Liver (tissue), 9 donors: ENCODE results near the gene MYOCOS. TPM values are rescaled to one million over a fixed set of nuclear protein-coding genes. Genes with fewer than 3 reads are reported as not detected.

ENCODE experiments used
- DNase-seq: peaks from one replicate; pipeline ENCODE4 v3.0.0-alpha.2; 2017; ENCODE audit warnings: low spot score
- H3K27ac ChIP-seq, 2 donors: one replicate each; pipeline ENCODE4 v1.7.0; 2013; ENCODE audit warnings: inconsistent platforms in 2 of 2, low read length in 2 of 2, control low read depth in 1 of 2, low read depth in 1 of 2, mild to moderate bottlenecking in 1 of 2
- H3K27me3 ChIP-seq, 4 donors: one replicate each; pipeline versions ENCODE4 v1.6.1 to v1.7.0; 2013; ENCODE audit warnings: low read length in 3 of 4, inconsistent platforms in 1 of 4, mild to moderate bottlenecking in 1 of 4, moderate library complexity in 1 of 4; ENCODE audit not compliant: control insufficient read depth in 4 of 4, insufficient read depth in 4 of 4
- H3K36me3 ChIP-seq, 4 donors: one replicate each; pipeline versions ENCODE4 v1.6.1 to v1.7.0; 2013; ENCODE audit warnings: low read length in 3 of 4, mild to moderate bottlenecking in 3 of 4, low read depth in 1 of 4, moderate library complexity in 1 of 4; ENCODE audit not compliant: control insufficient read depth in 4 of 4, insufficient read depth in 3 of 4
- H3K4me1 ChIP-seq, 4 donors: one replicate each; pipeline versions ENCODE4 v1.6.1 to v1.7.0; 2013; ENCODE audit warnings: low read length in 3 of 4, mild to moderate bottlenecking in 3 of 4, moderate library complexity in 1 of 4; ENCODE audit not compliant: control insufficient read depth in 4 of 4, insufficient read depth in 4 of 4
- H3K4me3 ChIP-seq, 3 donors: one replicate each; pipeline versions ENCODE4 v1.6.1 to v1.7.0; 2013; ENCODE audit warnings: low read length in 3 of 3, control low read depth in 1 of 3, low read depth in 1 of 3, mild to moderate bottlenecking in 1 of 3
- H3K9ac ChIP-seq, 2 donors: one replicate each; pipeline ENCODE4 v1.7.0; 2013; ENCODE audit warnings: low read length in 2 of 2, mild to moderate bottlenecking in 2 of 2, moderate library complexity in 2 of 2, control low read depth in 1 of 2, low read depth in 1 of 2
- H3K9me3 ChIP-seq, 4 donors: one replicate each; pipeline versions ENCODE4 v1.6.1 to v1.7.0; 2013; ENCODE audit warnings: low read length in 3 of 4; ENCODE audit not compliant: control insufficient read depth in 4 of 4
- EGR1 ChIP-seq, 2 donors: IDR thresholded peaks; 2 replicates each; pipeline ENCODE4 v1.6.1; 2016 to 2018; ENCODE audit warnings: antibody characterized with exemption in 2 of 2, low read depth in 2 of 2
- FOXA1 ChIP-seq: IDR thresholded peaks from 2 replicates; pipeline ENCODE4 v1.6.1; 2016; ENCODE audit warnings: antibody characterized with exemption
- FOXA2 ChIP-seq: IDR thresholded peaks from 2 replicates; pipeline ENCODE4 v1.6.1; 2016; ENCODE audit warnings: antibody characterized with exemption
- HNF4G ChIP-seq: IDR thresholded peaks from 2 replicates; pipeline ENCODE4 v1.6.1; 2016; ENCODE audit warnings: antibody characterized with exemption
- JUND ChIP-seq, 2 donors: IDR thresholded peaks; 2 replicates each; pipeline ENCODE4 v1.6.1; 2016; ENCODE audit warnings: antibody characterized with exemption in 2 of 2
- TAF1 ChIP-seq: conservative IDR thresholded peaks from 2 replicates; pipeline ENCODE4 v1.6.1; 2016; ENCODE audit warnings: antibody characterized with exemption, mild to moderate bottlenecking
- WGBS: extraction: QIAGEN DNeasy Blood & Tissue Kit; methylation state at CpG from one replicate; pipeline ENCODE4 v1.1.7; 2013; 5-methylcytosine and 5-hydroxymethylcytosine counted together
- polyA plus RNA-seq, 2 donors: library from polyadenylated mRNA; stranded (reverse) in 1 of 2; unstranded in 1 of 2; fragments of 200-250 nt in 1 of 2; fragments of >200 nt in 1 of 2; fragmentation: Nextera tagmentation in 1 of 2; extraction: Ambion mirVana in 1 of 2; gene quantifications; one replicate each; pipeline versions ENCODE4 v1.2.1 to v1.2.3, GENCODE V29; 2013 to 2015
- total RNA-seq, 2 donors: library from RNA; depleted of rRNA; stranded (reverse); fragments of >200 nt; gene quantifications; one replicate each; pipeline ENCODE4 v1.2.3, GENCODE V29; 2014
- TF ChIP-seq, protein P1 (sequence below): fragments of 150-350 bp; IDR thresholded peaks from 2 replicates; pipeline ENCODE4 v1.5.1; 2017; ENCODE audit warnings: improper control_type of control experiment, low read depth, low read length; ENCODE audit not compliant: missing input control
- TF ChIP-seq, protein P2 (sequence below): IDR thresholded peaks from 2 replicates; pipeline ENCODE4 v1.6.1; 2016; ENCODE audit warnings: antibody characterized with exemption, mild to moderate bottlenecking
- TF ChIP-seq, protein P3 (sequence below): IDR thresholded peaks from 2 replicates; pipeline ENCODE4 v1.6.1; 2016; ENCODE audit warnings: antibody characterized with exemption
- TF ChIP-seq, protein P4 (sequence below): IDR thresholded peaks from 2 replicates; pipeline ENCODE4 v1.6.1; 2016; ENCODE audit warnings: antibody characterized with exemption
- donor health status: healthy.
- donor health status: healthy.
- donor health status: healthy.
- donor health status: healthy.
- donor health status: healthy.

The MYOCOS gene
- total and polyA plus RNA-seq, 4 donors, result 0.08 TPM; not detected in 3

DNA sequence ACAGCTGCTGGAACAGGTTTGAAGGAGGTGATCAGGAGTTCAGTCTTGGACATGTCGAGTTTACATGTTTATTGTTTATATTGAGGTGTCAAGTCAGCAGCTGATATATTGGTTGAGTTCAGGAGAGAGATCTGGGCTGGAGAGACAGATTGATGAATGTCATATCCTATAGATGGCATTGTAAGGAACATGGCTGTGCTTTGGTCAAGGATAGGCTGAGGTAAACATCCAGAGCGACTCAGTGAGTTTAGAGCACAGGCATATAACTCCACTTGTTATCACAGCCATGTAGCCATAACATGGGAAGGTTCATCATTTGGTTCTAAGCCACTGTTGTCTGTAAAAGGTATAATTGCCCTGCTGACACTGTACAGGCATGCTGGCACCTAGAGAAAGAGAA lies 5.5 kb upstream of the MYOCOS start:
- H3K4me1 ChIP-seq, result no peaks in the 10 kb centered on the region
- no peaks in the 10 kb centered on the region for H3K9me3 ChIP-seq
- H3K27ac ChIP-seq, result no peak overlapping the region
- no peaks in the 10 kb centered on the region for H3K36me3 ChIP-seq
- WGBS, result 85% methylated on average over 2 of the region's 2 CpGs
- no peak overlapping the region for H3K4me3 ChIP-seq
- H3K27me3 ChIP-seq, result no peaks in the 10 kb centered on the region
- no peak overlapping the region for H3K9ac ChIP-seq
- no peak for TF ChIP-seq HNF4G
- TF ChIP-seq, protein P1, sequence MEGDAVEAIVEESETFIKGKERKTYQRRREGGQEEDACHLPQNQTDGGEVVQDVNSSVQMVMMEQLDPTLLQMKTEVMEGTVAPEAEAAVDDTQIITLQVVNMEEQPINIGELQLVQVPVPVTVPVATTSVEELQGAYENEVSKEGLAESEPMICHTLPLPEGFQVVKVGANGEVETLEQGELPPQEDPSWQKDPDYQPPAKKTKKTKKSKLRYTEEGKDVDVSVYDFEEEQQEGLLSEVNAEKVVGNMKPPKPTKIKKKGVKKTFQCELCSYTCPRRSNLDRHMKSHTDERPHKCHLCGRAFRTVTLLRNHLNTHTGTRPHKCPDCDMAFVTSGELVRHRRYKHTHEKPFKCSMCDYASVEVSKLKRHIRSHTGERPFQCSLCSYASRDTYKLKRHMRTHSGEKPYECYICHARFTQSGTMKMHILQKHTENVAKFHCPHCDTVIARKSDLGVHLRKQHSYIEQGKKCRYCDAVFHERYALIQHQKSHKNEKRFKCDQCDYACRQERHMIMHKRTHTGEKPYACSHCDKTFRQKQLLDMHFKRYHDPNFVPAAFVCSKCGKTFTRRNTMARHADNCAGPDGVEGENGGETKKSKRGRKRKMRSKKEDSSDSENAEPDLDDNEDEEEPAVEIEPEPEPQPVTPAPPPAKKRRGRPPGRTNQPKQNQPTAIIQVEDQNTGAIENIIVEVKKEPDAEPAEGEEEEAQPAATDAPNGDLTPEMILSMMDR, result no peak
- no peak for TF ChIP-seq EGR1 (IDR thresholded peaks at IDR 0.05; ENCODE audit: low read depth in 2 of 2)
- TF ChIP-seq, protein P2, sequence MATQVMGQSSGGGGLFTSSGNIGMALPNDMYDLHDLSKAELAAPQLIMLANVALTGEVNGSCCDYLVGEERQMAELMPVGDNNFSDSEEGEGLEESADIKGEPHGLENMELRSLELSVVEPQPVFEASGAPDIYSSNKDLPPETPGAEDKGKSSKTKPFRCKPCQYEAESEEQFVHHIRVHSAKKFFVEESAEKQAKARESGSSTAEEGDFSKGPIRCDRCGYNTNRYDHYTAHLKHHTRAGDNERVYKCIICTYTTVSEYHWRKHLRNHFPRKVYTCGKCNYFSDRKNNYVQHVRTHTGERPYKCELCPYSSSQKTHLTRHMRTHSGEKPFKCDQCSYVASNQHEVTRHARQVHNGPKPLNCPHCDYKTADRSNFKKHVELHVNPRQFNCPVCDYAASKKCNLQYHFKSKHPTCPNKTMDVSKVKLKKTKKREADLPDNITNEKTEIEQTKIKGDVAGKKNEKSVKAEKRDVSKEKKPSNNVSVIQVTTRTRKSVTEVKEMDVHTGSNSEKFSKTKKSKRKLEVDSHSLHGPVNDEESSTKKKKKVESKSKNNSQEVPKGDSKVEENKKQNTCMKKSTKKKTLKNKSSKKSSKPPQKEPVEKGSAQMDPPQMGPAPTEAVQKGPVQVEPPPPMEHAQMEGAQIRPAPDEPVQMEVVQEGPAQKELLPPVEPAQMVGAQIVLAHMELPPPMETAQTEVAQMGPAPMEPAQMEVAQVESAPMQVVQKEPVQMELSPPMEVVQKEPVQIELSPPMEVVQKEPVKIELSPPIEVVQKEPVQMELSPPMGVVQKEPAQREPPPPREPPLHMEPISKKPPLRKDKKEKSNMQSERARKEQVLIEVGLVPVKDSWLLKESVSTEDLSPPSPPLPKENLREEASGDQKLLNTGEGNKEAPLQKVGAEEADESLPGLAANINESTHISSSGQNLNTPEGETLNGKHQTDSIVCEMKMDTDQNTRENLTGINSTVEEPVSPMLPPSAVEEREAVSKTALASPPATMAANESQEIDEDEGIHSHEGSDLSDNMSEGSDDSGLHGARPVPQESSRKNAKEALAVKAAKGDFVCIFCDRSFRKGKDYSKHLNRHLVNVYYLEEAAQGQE, result no peak
- TF ChIP-seq FOXA2, result no peak
- TF ChIP-seq FOXA1, result no peak
- DNase-seq, result no peak

DNA sequence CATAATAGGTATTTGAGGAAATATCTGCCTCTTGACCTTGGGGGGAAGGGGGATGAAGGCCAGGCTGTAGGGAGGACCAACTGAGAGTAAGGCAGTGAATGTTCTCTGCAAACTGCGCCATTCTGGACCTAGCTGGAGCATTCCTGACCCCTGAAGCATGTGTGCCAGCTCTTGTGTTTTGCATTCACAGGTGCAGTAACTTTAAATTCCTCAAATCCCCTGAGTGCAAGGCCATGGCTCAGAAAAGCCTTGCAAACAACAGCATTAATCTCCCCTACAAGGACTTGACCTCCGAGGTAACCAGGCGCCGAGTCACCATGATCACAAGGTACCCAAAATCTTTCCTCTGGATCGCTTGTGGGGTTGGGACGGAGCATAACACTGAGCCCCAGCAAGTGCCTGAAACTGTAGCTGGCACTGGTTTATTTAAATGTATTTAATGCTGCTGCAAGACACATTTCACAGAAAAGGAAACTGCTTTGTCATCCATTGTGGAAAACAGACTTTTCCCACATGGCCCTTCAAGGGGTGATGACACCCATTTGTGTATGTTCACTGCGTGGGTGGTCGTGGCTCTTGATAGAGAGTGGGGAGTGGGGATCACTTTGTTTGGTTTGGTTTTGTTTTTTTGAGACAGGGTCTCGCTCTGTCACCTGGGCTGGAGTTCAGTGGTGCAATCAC lies 1.7 kb downstream of the MYOCOS start:
- no peak overlapping the region for H3K4me3 ChIP-seq
- H3K36me3 ChIP-seq, result no peaks in the 10 kb centered on the region
- H3K9ac ChIP-seq, result no peak overlapping the region
- no peaks in the 10 kb centered on the region for H3K4me1 ChIP-seq
- H3K27ac ChIP-seq, result no peak overlapping the region
- no peaks in the 10 kb centered on the region for H3K9me3 ChIP-seq
- WGBS, result 87% methylated on average over 9 of the region's 9 CpGs
- TF ChIP-seq, protein P3, sequence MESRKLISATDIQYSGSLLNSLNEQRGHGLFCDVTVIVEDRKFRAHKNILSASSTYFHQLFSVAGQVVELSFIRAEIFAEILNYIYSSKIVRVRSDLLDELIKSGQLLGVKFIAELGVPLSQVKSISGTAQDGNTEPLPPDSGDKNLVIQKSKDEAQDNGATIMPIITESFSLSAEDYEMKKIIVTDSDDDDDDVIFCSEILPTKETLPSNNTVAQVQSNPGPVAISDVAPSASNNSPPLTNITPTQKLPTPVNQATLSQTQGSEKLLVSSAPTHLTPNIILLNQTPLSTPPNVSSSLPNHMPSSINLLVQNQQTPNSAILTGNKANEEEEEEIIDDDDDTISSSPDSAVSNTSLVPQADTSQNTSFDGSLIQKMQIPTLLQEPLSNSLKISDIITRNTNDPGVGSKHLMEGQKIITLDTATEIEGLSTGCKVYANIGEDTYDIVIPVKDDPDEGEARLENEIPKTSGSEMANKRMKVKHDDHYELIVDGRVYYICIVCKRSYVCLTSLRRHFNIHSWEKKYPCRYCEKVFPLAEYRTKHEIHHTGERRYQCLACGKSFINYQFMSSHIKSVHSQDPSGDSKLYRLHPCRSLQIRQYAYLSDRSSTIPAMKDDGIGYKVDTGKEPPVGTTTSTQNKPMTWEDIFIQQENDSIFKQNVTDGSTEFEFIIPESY, result no peak
- TF ChIP-seq, protein P4, sequence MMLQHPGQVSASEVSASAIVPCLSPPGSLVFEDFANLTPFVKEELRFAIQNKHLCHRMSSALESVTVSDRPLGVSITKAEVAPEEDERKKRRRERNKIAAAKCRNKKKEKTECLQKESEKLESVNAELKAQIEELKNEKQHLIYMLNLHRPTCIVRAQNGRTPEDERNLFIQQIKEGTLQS, result no peak
- no peak for TF ChIP-seq JUND (IDR thresholded peaks at IDR 0.05)
- TF ChIP-seq TAF1, result no peak
- TF ChIP-seq, protein P2, result no peak
- H3K27me3 ChIP-seq, result no peaks in the 10 kb centered on the region
- no peak for DNase-seq
